H1 (cell line): ENCODE results near the gene FXR1. TPM values are rescaled to one million over a fixed set of nuclear protein-coding genes. Genes with fewer than 3 reads are reported as not detected.

Experiments
- CTCF ChIA-PET: fragments of 300-600 bp; sonication (Branson Sonifier 250); formaldehyde crosslinking; loops from one replicate; lab custom pipeline; 2021; ENCODE audit not compliant: partially characterized antibody; lab: Charles Lee
- POLR2A ChIA-PET: fragments of 300-600 bp; sonication (Branson Sonifier 250); formaldehyde crosslinking; loops from one replicate; lab custom pipeline; 2021; ENCODE audit warnings: inconsistent platforms; ENCODE audit not compliant: partially characterized antibody; lab: Charles Lee
- DNase-seq, 2 experiments: peaks; one replicate each; pipeline versions ENCODE4 v3.0.0 to v3.0.0-alpha.2; 2010 to 2022; ENCODE audit warnings: low spot score in 2 of 2, low read depth in 1 of 2, mixed read lengths in 1 of 2
- FAIRE-seq: peaks from 2 replicates; lab custom pipeline; 2011; peaks lifted over from hg19 to GRCh38; lab: Jason Lieb, UNC
- H2AFZ ChIP-seq: 2 replicates; pipeline ENCODE4 v1.8.1; 2012; ENCODE audit warnings: low read length, inconsistent platforms
- H2AK5ac ChIP-seq: 2 replicates; pipeline ENCODE4 v1.6.1; 2013; ENCODE audit warnings: low read depth, low read length
- H2BK120ac ChIP-seq: replicated peaks from 2 replicates; pipeline ENCODE3; 2013; ENCODE audit warnings: low read depth, low read length, inconsistent platforms
- H2BK12ac ChIP-seq: 2 replicates; pipeline ENCODE4 v1.6.1; 2013; ENCODE audit warnings: low read depth, low read length
- H2BK15ac ChIP-seq: 2 replicates; pipeline ENCODE4 v1.6.1; 2013; ENCODE audit warnings: low read length
- H2BK20ac ChIP-seq: 2 replicates; pipeline ENCODE4 v1.6.1; 2013; ENCODE audit warnings: low read length
- H2BK5ac ChIP-seq: 2 replicates; pipeline ENCODE4 v1.6.1; 2013; ENCODE audit warnings: low read depth, low read length
- H3K14ac ChIP-seq: 2 replicates; pipeline ENCODE4 v1.6.1; 2013; ENCODE audit warnings: inconsistent platforms; ENCODE audit not compliant: insufficient read length
- H3K18ac ChIP-seq: 2 replicates; pipeline ENCODE4 v1.6.1; 2013; ENCODE audit warnings: low read length; ENCODE audit errors: extremely low read depth
- H3K23ac ChIP-seq: 2 replicates; pipeline ENCODE4 v1.6.1; 2013; ENCODE audit warnings: inconsistent platforms; ENCODE audit not compliant: insufficient read length
- H3K23me2 ChIP-seq: 2 replicates; pipeline ENCODE4 v1.6.1; 2013; ENCODE audit warnings: low read depth, low read length
- H3K27ac ChIP-seq: 2 replicates; pipeline ENCODE4 v1.6.1; 2011; ENCODE audit warnings: low read depth, low read length, inconsistent platforms
- H3K27me3 ChIP-seq, 4 experiments: replicated peaks in 1 of 4; 1 replicate in 1 of 4; 2 replicates in 3 of 4; pipeline versions ENCODE4 v1.6.1 to v1.8.1; 2011 to 2013; ENCODE audit warnings: low read length in 3 of 4, mild to moderate bottlenecking in 3 of 4, inconsistent platforms in 2 of 4, mixed read lengths in 2 of 4, moderate library complexity in 1 of 4; ENCODE audit not compliant: control insufficient read depth in 3 of 4, insufficient read depth in 3 of 4; ENCODE audit errors: extremely low read depth in 1 of 4
- H3K36me3 ChIP-seq, 4 experiments: 2 replicates each; pipeline versions ENCODE4 v1.6.1 to v1.8.1; 2011 to 2013; ENCODE audit warnings: mild to moderate bottlenecking in 4 of 4, low read length in 3 of 4, moderate library complexity in 2 of 4, control low read depth in 1 of 4, inconsistent platforms in 1 of 4; ENCODE audit not compliant: insufficient read depth in 4 of 4, control insufficient read depth in 2 of 4
- H3K4ac ChIP-seq: replicated peaks from 2 replicates; pipeline ENCODE3; 2013; ENCODE audit warnings: low read length, low read depth, mixed read lengths, inconsistent platforms; ENCODE audit not compliant: insufficient read length
- H3K4me1 ChIP-seq, 4 experiments: replicated peaks in 1 of 4; 1 replicate in 1 of 4; 2 replicates in 3 of 4; pipeline versions ENCODE4 v1.6.1 to v1.8.1; 2011 to 2013; ENCODE audit warnings: low read length in 3 of 4, inconsistent platforms in 2 of 4, mixed read lengths in 1 of 4; ENCODE audit not compliant: insufficient read depth in 4 of 4, control insufficient read depth in 3 of 4
- H3K4me2 ChIP-seq, 2 experiments: 2 replicates each; pipeline versions ENCODE4 v1.6.1 to v1.8.1; 2011 to 2013; ENCODE audit warnings: low read depth in 2 of 2, low read length in 2 of 2, control low read depth in 1 of 2, inconsistent platforms in 1 of 2, mild to moderate bottlenecking in 1 of 2; ENCODE audit not compliant: insufficient read depth in 1 of 2
- H3K4me3 ChIP-seq, 4 experiments: fragments of 200-600, 300-600 bp in 1 of 4; sonication (generic), shearing (Covaris generic), sonication (Bioruptor Twin) in 1 of 4; 2 replicates each; pipeline versions ENCODE4 v1.5.1 to v1.8.1; 2011 to 2016; ENCODE audit warnings: low read length in 4 of 4, low read depth in 3 of 4, control low read depth in 2 of 4, inconsistent platforms in 2 of 4, mild to moderate bottlenecking in 2 of 4, mixed read lengths in 1 of 4, moderate library complexity in 1 of 4; ENCODE audit not compliant: insufficient read depth in 2 of 4; ENCODE audit errors: extremely low read depth in 1 of 4
- H3K56ac ChIP-seq: replicated peaks from 2 replicates; pipeline ENCODE3; 2013; ENCODE audit warnings: low read depth, mild to moderate bottlenecking, mixed read lengths, low read length, inconsistent platforms; ENCODE audit not compliant: insufficient read length
- H3K79me1 ChIP-seq: 2 replicates; pipeline ENCODE4 v1.6.1; 2013; ENCODE audit warnings: low read depth, low read length, control low read depth
- H3K79me2 ChIP-seq, 2 experiments: 2 replicates each; pipeline versions ENCODE4 v1.6.1 to v1.8.1; 2012 to 2013; ENCODE audit warnings: low read length in 2 of 2, mild to moderate bottlenecking in 2 of 2, inconsistent platforms in 1 of 2; ENCODE audit not compliant: insufficient read depth in 2 of 2, control insufficient read depth in 1 of 2
- H3K9ac ChIP-seq, 4 experiments: replicated peaks in 1 of 4; 1 replicate in 1 of 4; 2 replicates in 3 of 4; pipeline versions ENCODE4 v1.6.1 to v1.8.1; 2011 to 2013; ENCODE audit warnings: low read depth in 3 of 4, low read length in 3 of 4, control low read depth in 2 of 4, mild to moderate bottlenecking in 2 of 4, moderate library complexity in 2 of 4, inconsistent platforms in 1 of 4; ENCODE audit errors: extremely low read depth in 1 of 4
- H3K9me3 ChIP-seq, 2 experiments: 2 replicates each; pipeline versions ENCODE4 v1.6.1 to v1.8.1; 2012 to 2013; ENCODE audit warnings: mild to moderate bottlenecking in 2 of 2, moderate library complexity in 2 of 2, control low read depth in 1 of 2, inconsistent platforms in 1 of 2, low read depth in 1 of 2, low read length in 1 of 2, mixed read lengths in 1 of 2; ENCODE audit not compliant: insufficient read depth in 2 of 2
- H4K20me1 ChIP-seq, 2 experiments: replicated peaks in 1 of 2; 2 replicates each; pipeline versions ENCODE3 to v1.8.1; 2011 to 2013; ENCODE audit warnings: inconsistent platforms in 2 of 2, low read length in 2 of 2, mild to moderate bottlenecking in 1 of 2; ENCODE audit not compliant: insufficient read depth in 2 of 2, control insufficient read depth in 1 of 2
- H4K5ac ChIP-seq: 2 replicates; pipeline ENCODE4 v1.6.1; 2013; ENCODE audit warnings: low read length, low read depth, mixed read lengths, inconsistent platforms; ENCODE audit not compliant: insufficient read length
- H4K8ac ChIP-seq: 2 replicates; pipeline ENCODE4 v1.8.0; 2013; ENCODE audit warnings: mild to moderate bottlenecking, moderate library complexity, low read length, inconsistent platforms; ENCODE audit not compliant: insufficient read depth; ENCODE audit errors: extremely low read depth
- H4K91ac ChIP-seq: replicated peaks from 2 replicates; pipeline ENCODE3; 2013; ENCODE audit warnings: low read length, mixed read lengths, inconsistent platforms; ENCODE audit not compliant: insufficient read length
- ASH2L ChIP-seq: fragments of 200-600, 300-600 bp; sonication (generic); IDR thresholded peaks from one replicate; pipeline ENCODE4 v1.7.1; 2017; ENCODE audit warnings: low read length
- BRCA1 ChIP-seq: IDR thresholded peaks from 2 replicates; pipeline ENCODE4 v1.6.1; 2012; ENCODE audit warnings: low read depth, low read length, improper control_type of control experiment
- CREB1 ChIP-seq: IDR thresholded peaks from 2 replicates; pipeline ENCODE4 v1.6.1; 2012; ENCODE audit warnings: inconsistent platforms
- GTF2F1 ChIP-seq: IDR thresholded peaks from 2 replicates; pipeline ENCODE4 v1.6.1; 2012; ENCODE audit warnings: low read depth, low read length, improper control_type of control experiment, borderline replicate concordance
- KDM1A ChIP-seq: fragments of 200-600, 300-600 bp; sonication (generic); IDR thresholded peaks from 2 replicates; pipeline ENCODE4 v1.7.1; 2016; ENCODE audit warnings: mild to moderate bottlenecking, low read length, borderline replicate concordance
- KDM5A ChIP-seq: fragments of 200-600 bp; IDR thresholded peaks from 2 replicates; pipeline ENCODE4 v1.7.1; 2012; ENCODE audit warnings: mild to moderate bottlenecking, low read length, inconsistent platforms, mixed read lengths
- NANOG ChIP-seq: IDR thresholded peaks from 2 replicates; pipeline ENCODE4 v1.6.1; 2011; ENCODE audit warnings: low read length, low read depth, mild to moderate bottlenecking, inconsistent platforms; ENCODE audit not compliant: insufficient read depth, poor library complexity, severe bottlenecking
- POU5F1 ChIP-seq: IDR thresholded peaks from 2 replicates; pipeline ENCODE4 v1.6.1; 2011; ENCODE audit warnings: low read depth, mild to moderate bottlenecking, low read length, moderate library complexity
- RBBP5 ChIP-seq: IDR thresholded peaks from 2 replicates; pipeline ENCODE4 v1.7.1; 2012; ENCODE audit warnings: low read depth, mild to moderate bottlenecking, inconsistent platforms, low read length, moderate library complexity, borderline replicate concordance
- RNF2 ChIP-seq: fragments of 200-900, 300-1000 bp; sonication (generic); IDR thresholded peaks from 2 replicates; pipeline ENCODE4 v1.7.1; 2016; ENCODE audit warnings: borderline replicate concordance, low read depth, mild to moderate bottlenecking, antibody characterized with exemption, low read length; ENCODE audit not compliant: poor library complexity, severe bottlenecking; ENCODE audit errors: missing control alignments
- SIX5 ChIP-seq: IDR thresholded peaks from 2 replicates; pipeline ENCODE4 v1.6.1; 2011; ENCODE audit warnings: mild to moderate bottlenecking, low read depth, low read length
- SP1 ChIP-seq: IDR thresholded peaks from 2 replicates; pipeline ENCODE4 v1.6.1; 2011; ENCODE audit warnings: low read depth, low read length
- YY1 ChIP-seq: IDR thresholded peaks from 2 replicates; pipeline ENCODE4 v1.6.1; 2011; ENCODE audit warnings: low read depth, mild to moderate bottlenecking, low read length
- polyA plus RNA-seq, 7 experiments: library from polyadenylated mRNA; depleted of rRNA in 3 of 7; stranded (reverse) in 5 of 7; unstranded in 2 of 7; fragments of >200 nt in 5 of 7; fragments of 200-250 nt in 2 of 7; gene quantifications; 1 replicate in 5 of 7; 2 replicates in 1 of 7; 4 replicates in 1 of 7; pipeline versions ENCODE4 v1.2.1 to v1.2.3, GENCODE V29; 2011 to 2013; ENCODE audit warnings: missing spikeins in 2 of 7, mixed read lengths in 2 of 7
- total RNA-seq: library from RNA; stranded (reverse); fragmentation: NEBNext Ultra II Directional; extraction: Animal tissue kit (Norgen Biotek cat#: 25700); gene quantifications from 2 replicates; pipeline ENCODE4 v1.2.1, GENCODE V29; 2021

The FXR1 gene
- total and polyA plus RNA-seq, 2 of the 8 experiments (the other 6 are each of a cell fraction or from before 2014, with no cell fraction given): 108 to 283 TPM

DNA sequence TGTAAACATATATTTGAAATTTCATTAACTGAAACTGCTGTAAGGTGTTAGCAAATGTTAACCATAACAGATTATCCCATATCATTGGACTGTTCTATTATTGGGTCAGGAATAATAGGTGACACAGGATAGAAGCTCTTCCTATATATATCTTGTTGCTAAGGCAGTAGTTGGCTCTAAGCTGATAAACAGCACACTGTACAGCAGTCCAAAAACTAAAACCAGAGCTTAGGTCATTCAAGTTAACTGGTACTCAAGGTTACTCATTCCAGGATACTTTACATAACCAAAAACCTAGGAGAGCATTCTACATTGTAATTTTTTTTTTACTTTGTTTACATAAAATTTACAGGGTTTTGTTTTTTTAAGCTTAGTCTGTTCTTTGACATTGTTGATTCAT, 68.1 kb downstream of the FXR1 start:
- no peak overlapping the region for H4K8ac ChIP-seq
- H2AK5ac ChIP-seq: no peak overlapping the region
- no peak overlapping the region for H3K23ac ChIP-seq
- POLR2A ChIA-PET: interaction anchor here (0.6 to 1.5 kb wide), 4 partner anchors 9 to 93 kb away, joined by 3 to 8 read pairs (median 3); partner anchors contain the start of gene DNAJC19
- H3K4me3 ChIP-seq: no peak overlapping the region
- no peak overlapping the region for H2AFZ ChIP-seq
- CTCF ChIA-PET: interaction anchor here (0.7 to 1.4 kb wide), 4 partner anchors 10 to 68 kb away, joined by 3 to 4 read pairs (median 3); partner anchors contain the start of gene FXR1
- no peak overlapping the region for H2BK12ac ChIP-seq
- FAIRE-seq: no peak
- H3K79me1 ChIP-seq: no peaks in the 10 kb centered on the region
- no peak overlapping the region for H2BK15ac ChIP-seq
- H3K9ac ChIP-seq: no peak overlapping the region
- no peak overlapping the region for H3K18ac ChIP-seq
- H3K9me3 ChIP-seq: no peaks in the 10 kb centered on the region
- no peak overlapping the region for H3K4ac ChIP-seq
- no peak overlapping the region for H3K56ac ChIP-seq
- 0 out of 7 replicates have a peak, but pooled peaks cover 0 to 2% (median 0%) of the 10 kb centered on the region in 4 experiments for H3K4me1 ChIP-seq
- H3K79me2 ChIP-seq: no peaks in the 10 kb centered on the region
- DNase-seq: no peak
- H3K23me2 ChIP-seq: no peaks in the 10 kb centered on the region
- no peak overlapping the region for H4K5ac ChIP-seq
- no peak overlapping the region for H3K14ac ChIP-seq
- no peak overlapping the region for H2BK20ac ChIP-seq
- no peaks in the 10 kb centered on the region for H4K20me1 ChIP-seq
- no peak overlapping the region for H4K91ac ChIP-seq
- no peaks in the 10 kb centered on the region for H3K27me3 ChIP-seq
- no peak overlapping the region for H2BK5ac ChIP-seq
- H3K4me2 ChIP-seq: no peak overlapping the region
- no peak overlapping the region for H3K27ac ChIP-seq
- H2BK120ac ChIP-seq: no peak overlapping the region
- peaks cover 0 to 62% (median 3%) of the 10 kb centered on the region in 4 experiments; a peak in 4 of 8 replicates for H3K36me3 ChIP-seq
- TF ChIP-seq NANOG: no peak
- no peak for TF ChIP-seq GTF2F1
- no peak for TF ChIP-seq KDM1A
- no peak for TF ChIP-seq KDM5A
- no peak for TF ChIP-seq RNF2
- TF ChIP-seq BRCA1: no peak
- no peak for TF ChIP-seq SIX5
- no peak for TF ChIP-seq ASH2L
- no peak for TF ChIP-seq SP1
- TF ChIP-seq POU5F1: no peak
- TF ChIP-seq YY1: no peak
- TF ChIP-seq RBBP5: no peak
- TF ChIP-seq CREB1: no peak
